Loucy (cell line): ENCODE measurements around the gene CFAP97D2.

Source experiments
- H2AFZ ChIP-seq: fragments of 200-600 bp; sonication (generic); 2 replicates; pipeline ENCODE4 v1.6.0; 2016; ENCODE audit warnings: antibody characterized with exemption, mild to moderate bottlenecking, low read length, moderate library complexity
- H3F3A ChIP-seq: fragments of 200-600 bp; 2 replicates; pipeline ENCODE4 v1.6.0; 2016; ENCODE audit warnings: antibody characterized with exemption, low read depth, mild to moderate bottlenecking
- H3K27me3 ChIP-seq: fragments of 200-600 bp; sonication (generic); 2 replicates; pipeline ENCODE4 v1.6.1; 2014; ENCODE audit warnings: low read length, mild to moderate bottlenecking; ENCODE audit not compliant: insufficient read depth, poor library complexity, severe bottlenecking
- H3K36me3 ChIP-seq: fragments of 200-600 bp; sonication (generic); 2 replicates; pipeline ENCODE4 v1.6.1; 2016; ENCODE audit warnings: low read length; ENCODE audit not compliant: insufficient read depth
- H3K4me1 ChIP-seq: fragments of 200-600 bp; sonication (generic); 2 replicates; pipeline ENCODE4 v1.5.1; 2014; ENCODE audit warnings: low read length, mild to moderate bottlenecking; ENCODE audit not compliant: insufficient read depth, poor library complexity, severe bottlenecking
- H3K4me2 ChIP-seq: fragments of 200-600 bp; sonication (generic); 2 replicates; pipeline ENCODE4 v1.6.0; 2014; ENCODE audit warnings: antibody characterized with exemption, low read length, low read depth, mild to moderate bottlenecking; ENCODE audit not compliant: poor library complexity, severe bottlenecking
- H3K4me3 ChIP-seq: fragments of 200-600 bp; sonication (generic); 2 replicates; pipeline ENCODE4 v1.5.1; 2014; ENCODE audit warnings: low read length, mild to moderate bottlenecking, mixed read lengths; ENCODE audit not compliant: poor library complexity, severe bottlenecking
- H3K79me2 ChIP-seq: fragments of 200-600 bp; sonication (generic); 2 replicates; pipeline ENCODE4 v1.6.1; 2014; ENCODE audit warnings: low read length; ENCODE audit not compliant: insufficient read depth
- H3K9ac ChIP-seq: fragments of 200-600 bp; sonication (generic); 2 replicates; pipeline ENCODE4 v1.6.0; 2014; ENCODE audit warnings: mild to moderate bottlenecking, low read depth, low read length, moderate library complexity; ENCODE audit not compliant: poor library complexity, severe bottlenecking
- H3K9me2 ChIP-seq: fragments of 200-600 bp; sonication (generic); replicated peaks from 2 replicates; pipeline ENCODE4 v1.6.1; 2016; ENCODE audit warnings: low read depth, low read length, mixed read lengths
- H3K9me3 ChIP-seq: fragments of 200-600 bp; sonication (generic); 2 replicates; pipeline ENCODE4 v1.6.1; 2014; ENCODE audit warnings: mild to moderate bottlenecking, antibody characterized with exemption, low read length, low read depth; ENCODE audit not compliant: insufficient read depth
- H4K20me1 ChIP-seq: fragments of 200-600 bp; sonication (generic); 2 replicates; pipeline ENCODE4 v1.6.0; 2014; ENCODE audit warnings: antibody characterized with exemption, low read length, mild to moderate bottlenecking; ENCODE audit not compliant: insufficient read depth, poor library complexity, severe bottlenecking
- CTCF ChIP-seq: fragments of 200-600 bp; sonication (generic); conservative IDR thresholded peaks from 2 replicates; pipeline ENCODE4 v1.5.1; 2014; ENCODE audit warnings: mild to moderate bottlenecking, antibody characterized with exemption, low read length
- EZH2phosphoT487 ChIP-seq: fragments of 200-600 bp; IDR thresholded peaks from 2 replicates; pipeline ENCODE4 v1.6.1; 2018; ENCODE audit warnings: antibody characterized with exemption, mild to moderate bottlenecking, moderate library complexity, borderline replicate concordance

CFAP97D2 gene

GRCh38 chr13:114212158-114212495 is 33.1 kb downstream of the CFAP97D2 start:
- Histone ChIP-seq H3K79me2 (no peaks in the 10 kb centered on the region), H3K27me3 (no peaks in the 10 kb centered on the region), H3K4me1 (peaks cover 4% of the 10 kb centered on the region), H3K36me3 (no peaks in the 10 kb centered on the region), H4K20me1 (no peaks in the 10 kb centered on the region), H3K4me3 (no peak overlapping the region), H2AFZ (no peak overlapping the region), H3K9me3 (no peaks in the 10 kb centered on the region), H3K9me2 (no peaks in the 10 kb centered on the region), H3F3A (no peaks in the 10 kb centered on the region), H3K4me2 (no peak overlapping the region), H3K9ac (no peak overlapping the region)
- no peak for TF ChIP-seq EZH2phosphoT487
- no peak for TF ChIP-seq CTCF

GRCh38 chr13:114213980-114214379 is 34.9 kb downstream of the CFAP97D2 start:
- no peaks in the 10 kb centered on the region for H4K20me1 ChIP-seq
- H3K9ac ChIP-seq, result no peak overlapping the region
- no peaks in the 10 kb centered on the region for H3F3A ChIP-seq
- no peaks in the 10 kb centered on the region for H3K27me3 ChIP-seq
- H2AFZ ChIP-seq, result no peak overlapping the region
- no peaks in the 10 kb centered on the region for H3K36me3 ChIP-seq
- no peaks in the 10 kb centered on the region for H3K9me2 ChIP-seq
- no peak overlapping the region for H3K4me3 ChIP-seq
- peaks cover 4% of the 10 kb centered on the region for H3K4me1 ChIP-seq
- H3K4me2 ChIP-seq, result no peak overlapping the region
- H3K9me3 ChIP-seq, result no peaks in the 10 kb centered on the region
- TF ChIP-seq CTCF (no peak), EZH2phosphoT487 (no peak)
- no peaks in the 10 kb centered on the region for H3K79me2 ChIP-seq

- peaks cover 38% of the 10 kb centered on the region for H3K4me1 ChIP-seq
- no peaks in the 10 kb centered on the region for H3K79me2 ChIP-seq
- H3K36me3 ChIP-seq, result no peaks in the 10 kb centered on the region
- no peaks in the 10 kb centered on the region for H3K9me2 ChIP-seq
- H3K9ac ChIP-seq, result peak overlapping the region; percentile 3
- H3F3A ChIP-seq, result no peaks in the 10 kb centered on the region
- no peak overlapping the region for H2AFZ ChIP-seq
- no peak for TF ChIP-seq CTCF
- TF ChIP-seq EZH2phosphoT487, result no peak
- H3K4me2 ChIP-seq, result peak overlapping the region; percentile 51
- H3K9me3 ChIP-seq, result no peaks in the 10 kb centered on the region
- H3K4me3 ChIP-seq, result no peak overlapping the region
- H4K20me1 ChIP-seq, result no peaks in the 10 kb centered on the region
- no peaks in the 10 kb centered on the region for H3K27me3 ChIP-seq
Observed at GRCh38 chr13:114219392-114219791, 40.3 kb downstream of the CFAP97D2 start.
